DND-41 (cell line): ENCODE measurements around the gene XCL1.

Source experiments
- EZH2 ChIP-seq: IDR thresholded peaks from 3 replicates; pipeline ENCODE4 v1.6.1; 2012; ENCODE audit warnings: borderline replicate concordance, low read depth, mild to moderate bottlenecking, moderate library complexity, low read length, inconsistent platforms; ENCODE audit not compliant: severe bottlenecking
- TF ChIP-seq, protein P1 (sequence below): IDR thresholded peaks from 2 replicates; pipeline ENCODE4 v1.5.1; 2012; ENCODE audit warnings: borderline replicate concordance, low read length, moderate library complexity, mild to moderate bottlenecking; ENCODE audit not compliant: poor library complexity, severe bottlenecking; ENCODE audit errors: extremely low read depth

DNA sequence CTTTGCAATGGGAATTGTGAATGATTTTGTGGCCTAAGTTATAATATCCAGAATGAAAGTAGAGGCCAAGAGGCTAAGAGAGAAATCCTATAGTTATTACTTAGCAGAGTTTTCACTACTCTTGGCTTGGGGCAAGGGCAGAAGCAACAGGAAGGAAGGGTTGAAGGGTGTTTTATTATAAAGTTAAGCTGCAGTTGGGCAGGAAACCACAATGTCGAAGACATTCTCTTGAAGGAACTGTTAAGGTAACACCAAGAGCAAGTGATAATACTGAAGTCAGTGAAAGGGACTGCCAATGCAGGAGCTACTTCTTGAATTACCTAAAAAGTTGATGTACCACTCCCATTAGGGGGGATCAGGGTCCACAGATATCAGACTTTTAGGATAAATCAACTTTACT lies 40.9 kb upstream of the XCL1 start:
- TF ChIP-seq, protein P1, sequence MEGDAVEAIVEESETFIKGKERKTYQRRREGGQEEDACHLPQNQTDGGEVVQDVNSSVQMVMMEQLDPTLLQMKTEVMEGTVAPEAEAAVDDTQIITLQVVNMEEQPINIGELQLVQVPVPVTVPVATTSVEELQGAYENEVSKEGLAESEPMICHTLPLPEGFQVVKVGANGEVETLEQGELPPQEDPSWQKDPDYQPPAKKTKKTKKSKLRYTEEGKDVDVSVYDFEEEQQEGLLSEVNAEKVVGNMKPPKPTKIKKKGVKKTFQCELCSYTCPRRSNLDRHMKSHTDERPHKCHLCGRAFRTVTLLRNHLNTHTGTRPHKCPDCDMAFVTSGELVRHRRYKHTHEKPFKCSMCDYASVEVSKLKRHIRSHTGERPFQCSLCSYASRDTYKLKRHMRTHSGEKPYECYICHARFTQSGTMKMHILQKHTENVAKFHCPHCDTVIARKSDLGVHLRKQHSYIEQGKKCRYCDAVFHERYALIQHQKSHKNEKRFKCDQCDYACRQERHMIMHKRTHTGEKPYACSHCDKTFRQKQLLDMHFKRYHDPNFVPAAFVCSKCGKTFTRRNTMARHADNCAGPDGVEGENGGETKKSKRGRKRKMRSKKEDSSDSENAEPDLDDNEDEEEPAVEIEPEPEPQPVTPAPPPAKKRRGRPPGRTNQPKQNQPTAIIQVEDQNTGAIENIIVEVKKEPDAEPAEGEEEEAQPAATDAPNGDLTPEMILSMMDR: no peak
- TF ChIP-seq EZH2: no peak
